ENCODE data around the gene RERGL.

Gene RERGL, protein sequence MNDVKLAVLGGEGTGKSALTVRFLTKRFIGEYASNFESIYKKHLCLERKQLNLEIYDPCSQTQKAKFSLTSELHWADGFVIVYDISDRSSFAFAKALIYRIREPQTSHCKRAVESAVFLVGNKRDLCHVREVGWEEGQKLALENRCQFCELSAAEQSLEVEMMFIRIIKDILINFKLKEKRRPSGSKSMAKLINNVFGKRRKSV

DNA sequence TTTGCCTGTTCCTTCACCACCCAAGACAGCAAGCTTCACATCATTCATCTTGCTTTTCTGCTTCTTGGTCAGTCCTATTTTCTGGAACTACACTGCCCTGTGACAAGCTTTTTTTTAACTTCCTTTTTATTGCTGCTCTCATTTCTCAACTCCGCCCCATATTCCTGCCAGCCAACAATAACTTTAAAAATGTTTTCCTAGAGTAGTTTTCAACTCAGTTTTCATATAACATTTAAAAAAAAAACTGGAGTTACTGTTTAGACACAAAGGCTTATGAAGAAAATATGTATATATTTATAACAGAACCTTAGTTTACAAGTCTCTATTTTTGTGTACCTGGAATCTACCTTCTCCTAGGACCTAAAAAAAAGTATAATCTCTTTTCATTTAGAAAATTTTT is at the start of gene RERGL:
TSS of gene RERGL (minus strand) at position 101 of the 400 bp plus-strand sequence. CDS start at position 48, 53 bp downstream.
- TF ChIP-seq GATA3 (IDR thresholded peaks at IDR 0.05; ENCODE audit: low read depth, low read length) (no peak), GATA2 (IDR thresholded peaks at IDR 0.05; ENCODE audit: low read depth, low read length) (no peak)

DNA sequence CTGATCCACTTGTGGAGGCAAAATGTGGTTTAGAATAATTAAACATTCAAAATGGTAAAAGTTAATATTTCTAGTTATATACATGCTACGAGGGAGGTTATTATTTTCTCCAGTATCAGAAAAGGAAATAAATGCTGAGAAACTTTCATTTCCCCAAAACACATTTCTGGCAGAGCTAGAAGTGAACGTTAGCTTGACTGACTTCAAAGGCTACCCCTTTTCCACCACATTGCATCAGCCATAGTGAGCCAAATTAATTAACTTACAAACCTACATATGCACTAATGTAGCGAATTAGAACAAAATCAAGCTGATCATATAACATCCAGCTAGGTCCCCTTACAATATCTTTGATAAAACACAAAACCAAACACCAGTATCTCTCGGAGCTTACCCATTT is 49.3 kb upstream of the RERGL start:
- TF ChIP-seq GATA2 (IDR thresholded peaks at IDR 0.05; ENCODE audit: low read depth, low read length) = no peak
- TF ChIP-seq GATA3 (IDR thresholded peaks at IDR 0.05; ENCODE audit: low read depth, low read length) = no peak

DNA sequence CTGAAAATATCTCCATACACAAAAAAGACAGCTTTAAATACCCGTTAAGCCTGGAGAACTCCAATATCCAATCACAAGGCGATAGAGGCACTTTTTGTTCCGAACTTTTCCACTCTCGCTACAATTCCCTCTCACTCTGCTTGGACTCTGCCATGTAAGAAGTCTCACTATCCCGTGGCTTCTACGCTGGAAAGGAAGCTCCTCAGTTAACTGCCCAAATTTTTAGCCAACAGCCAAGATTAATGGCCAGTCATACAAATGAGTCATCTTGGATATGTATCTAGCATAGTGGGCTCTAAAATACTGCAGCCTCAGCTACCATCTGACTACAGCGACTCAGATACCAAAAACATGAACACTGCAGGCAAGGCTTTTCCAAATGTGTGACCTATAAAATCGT is 45.5 kb upstream of the RERGL start:
- TF ChIP-seq GATA3 (IDR thresholded peaks at IDR 0.05; ENCODE audit: low read depth, low read length) (no peak), GATA2 (IDR thresholded peaks at IDR 0.05; ENCODE audit: low read depth, low read length) (no peak)

DNA sequence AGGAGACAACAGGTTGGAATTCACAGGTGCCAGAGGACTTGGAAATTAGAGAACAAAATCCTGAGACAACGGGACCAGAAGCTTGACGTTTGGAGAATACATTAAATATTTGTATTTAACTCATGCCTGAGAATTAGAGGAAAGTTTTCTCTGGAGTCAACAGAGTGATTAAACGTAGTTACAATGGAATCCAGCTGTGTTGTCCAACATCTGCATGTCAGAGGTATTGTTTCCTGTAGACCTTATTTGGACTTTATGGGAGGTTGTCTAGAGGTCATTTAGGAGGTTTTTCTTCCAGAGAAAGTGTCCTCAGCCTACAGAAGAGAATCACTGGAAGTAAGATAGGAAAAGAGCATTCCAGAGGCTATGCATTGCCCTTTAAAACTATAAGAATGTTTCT is 45.1 kb upstream of the RERGL start:
- TF ChIP-seq GATA2 (IDR thresholded peaks at IDR 0.05; ENCODE audit: low read depth, low read length) = no peak

DNA sequence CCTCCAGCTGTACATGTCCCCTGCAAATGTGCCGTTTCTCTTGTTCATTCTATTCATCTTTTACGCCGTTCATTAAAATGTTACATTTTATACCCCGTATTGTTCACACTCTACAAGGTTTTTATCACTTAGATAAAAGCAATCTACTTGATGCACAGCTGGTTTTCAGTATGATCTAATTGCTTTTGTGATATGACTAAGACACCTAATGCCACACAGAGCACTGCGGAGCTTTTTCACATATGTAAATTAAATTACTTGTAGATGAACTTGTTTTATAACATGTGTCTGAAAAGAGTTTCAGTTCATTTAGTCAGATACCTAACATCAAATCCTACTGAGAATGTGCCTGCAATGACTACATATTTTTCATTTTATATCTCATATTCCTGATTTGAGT is 40.9 kb upstream of the RERGL start:
- TF ChIP-seq GATA2 (IDR thresholded peaks at IDR 0.05; ENCODE audit: low read depth, low read length) = no peak

DNA sequence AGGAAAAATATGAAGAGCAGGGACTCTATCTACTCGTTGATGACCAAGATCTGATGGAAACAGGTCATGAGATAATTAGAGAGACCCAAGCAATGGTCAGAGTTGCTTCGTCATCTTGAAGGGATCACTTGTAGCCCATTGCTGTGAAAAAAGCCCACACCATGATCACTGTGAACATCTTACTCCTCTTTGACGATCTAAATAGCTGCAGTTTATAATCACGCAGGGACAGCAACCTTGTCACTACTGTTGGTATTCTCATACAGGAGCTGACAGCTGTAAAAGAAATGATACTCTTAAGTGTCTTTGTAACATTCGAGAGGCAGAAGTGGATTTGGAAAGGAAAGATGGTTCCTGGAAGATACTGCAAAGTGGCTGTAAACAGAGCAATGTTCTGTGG is 33.7 kb upstream of the RERGL start:
- TF ChIP-seq GATA3 (IDR thresholded peaks at IDR 0.05; ENCODE audit: low read depth, low read length) (no peak), GATA2 (IDR thresholded peaks at IDR 0.05; ENCODE audit: low read depth, low read length) (no peak)

DNA sequence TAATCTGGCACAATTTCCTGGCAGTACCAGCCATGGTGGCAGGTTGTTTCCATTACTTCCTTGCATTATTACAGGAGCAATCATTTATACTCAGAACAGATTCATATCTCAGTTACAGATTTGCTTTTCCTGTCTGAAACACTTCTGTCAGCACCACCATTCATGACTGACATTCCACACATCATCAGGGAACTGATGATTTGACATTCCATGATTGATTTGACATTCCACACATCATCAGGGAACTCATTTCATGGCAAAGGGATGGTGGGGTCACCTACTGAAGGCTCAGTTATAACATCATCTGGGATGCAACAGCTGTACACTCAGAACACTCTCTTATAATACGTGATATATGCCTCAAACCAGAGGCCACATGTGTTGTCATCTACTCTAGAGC is 30.9 kb upstream of the RERGL start:
- TF ChIP-seq GATA2 (IDR thresholded peaks at IDR 0.05; ENCODE audit: low read depth, low read length) = no peak
- TF ChIP-seq GATA3 (IDR thresholded peaks at IDR 0.05; ENCODE audit: low read depth, low read length) = no peak

DNA sequence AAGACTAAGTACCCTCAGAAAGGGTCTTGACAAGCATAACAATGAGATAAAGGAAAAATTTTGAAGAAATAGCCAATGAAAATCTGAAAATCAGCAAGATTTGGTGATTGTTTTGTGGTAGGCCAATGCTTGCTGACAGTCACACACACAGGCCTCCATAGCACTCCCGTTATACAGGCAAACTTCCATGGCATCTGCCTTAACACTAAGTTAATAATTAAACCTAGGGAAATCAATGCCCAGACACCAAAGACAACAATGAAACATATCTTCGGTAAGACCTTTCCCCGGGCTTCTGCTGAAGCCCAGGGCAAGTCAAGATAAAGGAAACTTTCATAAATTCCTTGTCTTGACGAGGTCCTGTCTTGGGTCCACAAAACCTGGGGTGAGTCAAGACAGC is 18.6 kb upstream of the RERGL start:
- no peak for TF ChIP-seq GATA3 (IDR thresholded peaks at IDR 0.05; ENCODE audit: low read depth, low read length)

DNA sequence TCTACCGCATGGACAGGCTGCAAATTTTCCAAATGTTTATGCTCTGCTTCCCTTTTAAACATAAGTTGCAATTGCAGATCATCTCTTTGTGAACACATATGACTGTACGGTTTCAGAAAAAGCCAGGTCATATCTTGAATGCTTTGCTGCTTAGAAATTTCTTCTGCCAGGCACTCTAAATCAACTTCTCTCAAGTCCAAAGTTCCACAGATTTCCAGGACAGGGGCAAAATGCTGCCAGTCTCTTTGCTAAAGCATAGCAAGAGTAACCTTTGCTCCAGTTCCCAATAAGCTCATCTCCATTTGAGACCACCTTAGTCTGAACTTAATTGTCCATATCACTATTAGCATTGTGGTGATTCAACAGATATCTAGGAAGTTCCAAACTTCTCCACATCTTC is 13.6 kb upstream of the RERGL start:
- TF ChIP-seq GATA2 (IDR thresholded peaks at IDR 0.05; ENCODE audit: low read depth, low read length) = no peak
- no peak for TF ChIP-seq GATA3 (IDR thresholded peaks at IDR 0.05; ENCODE audit: low read depth, low read length)

DNA sequence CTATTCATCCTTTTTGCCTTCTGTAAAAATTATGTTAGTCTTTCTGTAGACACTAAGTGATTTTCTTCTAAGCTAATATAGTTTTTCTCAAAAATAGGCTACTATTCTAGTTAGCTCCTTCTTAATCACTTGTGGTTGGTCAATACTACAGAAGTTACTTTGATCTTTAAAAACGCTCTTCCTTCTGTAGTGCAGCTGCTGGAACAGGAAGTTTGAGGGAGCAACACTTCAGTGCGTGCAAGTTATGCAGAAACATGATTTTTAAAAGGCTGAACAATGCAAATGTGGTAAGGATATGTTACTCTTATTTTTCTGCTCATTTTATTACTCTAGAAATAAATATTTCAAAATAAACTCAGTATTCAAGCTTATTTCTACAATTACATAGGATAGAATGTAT is 11.1 kb upstream of the RERGL start:
- no peak for TF ChIP-seq GATA2 (IDR thresholded peaks at IDR 0.05; ENCODE audit: low read depth, low read length)
- TF ChIP-seq GATA3 (IDR thresholded peaks at IDR 0.05; ENCODE audit: low read depth, low read length) = no peak

DNA sequence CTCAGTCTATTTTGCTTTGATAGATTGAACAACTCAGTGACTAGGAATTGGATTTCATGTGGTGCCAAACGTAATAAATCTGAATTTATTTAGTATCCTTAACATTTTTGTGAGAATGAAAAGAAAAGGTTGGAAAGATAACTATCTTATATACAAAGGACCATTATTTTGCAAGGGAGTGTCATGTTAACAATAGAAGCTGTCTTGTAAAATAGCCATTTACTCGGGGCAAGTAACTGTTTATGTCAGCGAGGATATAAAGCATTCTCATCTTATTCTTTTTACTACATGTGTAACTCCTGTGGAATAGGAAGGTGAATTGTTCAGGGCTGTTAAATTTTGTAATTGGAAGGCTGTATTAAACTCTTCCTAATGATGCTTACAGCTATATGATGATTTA is 5.9 kb downstream of the RERGL start:
- TF ChIP-seq GATA3 (IDR thresholded peaks at IDR 0.05; ENCODE audit: low read depth, low read length) (no peak), GATA2 (IDR thresholded peaks at IDR 0.05; ENCODE audit: low read depth, low read length) (no peak)

DNA sequence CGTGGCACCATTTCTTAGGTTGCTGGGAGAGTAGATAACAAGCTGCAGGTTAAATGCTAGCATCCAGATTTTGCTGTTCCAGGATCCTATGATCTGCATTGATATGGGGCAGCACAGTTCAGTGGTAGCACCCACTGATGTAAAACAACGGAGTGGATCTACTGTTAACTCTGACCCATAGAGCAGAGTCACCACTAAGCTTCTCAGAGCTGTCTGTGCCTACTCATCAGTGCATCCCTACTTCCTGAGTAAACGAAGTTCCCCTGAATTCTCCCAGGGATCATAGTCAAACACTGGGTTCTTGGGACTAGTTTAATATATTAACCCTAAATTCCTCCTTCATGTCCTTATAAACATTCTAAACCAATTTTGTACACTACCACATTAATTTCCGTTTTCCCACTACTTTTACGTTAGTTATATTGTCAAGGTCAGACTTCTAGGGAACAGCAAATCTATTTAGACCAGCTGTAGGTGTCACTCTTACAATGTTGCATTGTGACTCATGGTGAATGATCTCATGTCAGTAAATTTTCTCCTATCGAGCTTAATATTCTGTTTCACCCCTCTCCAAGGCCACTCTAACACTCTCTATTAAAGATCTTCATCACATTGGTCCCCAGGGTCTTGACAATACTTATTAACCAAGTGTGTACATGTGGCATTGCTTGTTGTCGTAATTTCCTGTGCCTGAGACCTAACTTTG is 10.3 kb downstream of the RERGL start:
- TF ChIP-seq GATA2 (IDR thresholded peaks at IDR 0.05; ENCODE audit: low read depth, low read length) (no peak), GATA3 (IDR thresholded peaks at IDR 0.05; ENCODE audit: low read depth, low read length) (no peak)

DNA sequence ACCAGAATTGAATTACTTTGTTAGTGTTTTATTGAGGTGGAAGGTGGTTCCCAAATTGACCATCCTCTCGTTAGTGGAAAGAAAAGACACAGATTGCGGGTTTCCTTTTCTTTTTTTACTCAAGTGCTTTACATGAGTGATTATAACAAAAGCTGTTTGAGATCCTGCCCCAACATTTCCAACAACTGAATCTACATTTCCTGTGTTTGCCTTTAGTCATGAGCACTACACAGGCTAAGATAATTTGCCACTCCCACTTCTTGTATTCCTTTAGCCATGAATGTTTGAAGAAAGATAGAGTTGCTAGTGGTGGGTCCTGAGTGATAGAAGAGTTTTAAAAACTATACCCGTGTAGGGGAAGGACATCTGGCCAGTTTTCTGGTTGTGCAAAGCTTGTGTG is 16.0 kb downstream of the RERGL start:
- TF ChIP-seq GATA3 (IDR thresholded peaks at IDR 0.05; ENCODE audit: low read depth, low read length) (no peak), GATA2 (IDR thresholded peaks at IDR 0.05; ENCODE audit: low read depth, low read length) (no peak)

DNA sequence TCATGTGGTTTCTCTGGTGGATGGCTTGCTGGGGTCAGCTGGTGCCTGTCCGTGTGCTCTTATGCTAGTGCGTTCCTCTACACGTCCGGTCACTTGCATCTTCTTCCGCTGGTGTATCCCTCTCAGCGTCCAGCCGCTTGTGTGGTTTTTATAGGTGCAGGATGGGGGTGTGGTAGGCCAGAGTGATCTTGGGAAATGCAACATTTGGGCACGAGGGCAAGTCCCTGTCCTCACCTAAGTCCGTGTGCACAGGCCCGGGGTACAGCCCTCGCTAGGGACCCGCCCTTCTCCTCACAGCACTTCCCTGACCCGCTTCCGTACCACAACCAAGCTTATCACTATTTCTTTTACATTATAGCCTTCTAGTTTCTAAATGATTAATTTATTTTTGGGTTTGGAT is 17.3 kb downstream of the RERGL start:
- no peak for TF ChIP-seq GATA2 (IDR thresholded peaks at IDR 0.05; ENCODE audit: low read depth, low read length)
- TF ChIP-seq GATA3 (IDR thresholded peaks at IDR 0.05; ENCODE audit: low read depth, low read length) = no peak

DNA sequence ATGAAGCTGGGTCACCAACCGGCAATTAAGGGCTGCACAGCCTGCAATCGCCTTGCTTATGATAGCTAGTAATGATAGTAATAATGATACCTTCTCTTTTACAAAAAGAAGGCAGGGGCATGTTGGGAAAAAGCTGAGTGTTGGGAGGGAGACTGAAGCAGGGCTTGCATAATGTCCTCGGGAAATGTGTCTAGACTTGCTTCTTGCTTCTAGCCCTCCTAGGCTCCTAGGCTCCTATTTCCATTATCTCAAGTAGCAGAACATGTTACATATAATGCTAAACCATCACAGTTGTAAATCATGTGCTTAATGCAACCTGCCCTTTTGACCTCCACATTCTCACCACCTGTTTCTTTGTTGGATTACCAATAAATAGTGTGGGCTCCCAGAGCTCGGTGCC is 18.7 kb downstream of the RERGL start:
- TF ChIP-seq GATA3 (IDR thresholded peaks at IDR 0.05; ENCODE audit: low read depth, low read length) (no peak), GATA2 (IDR thresholded peaks at IDR 0.05; ENCODE audit: low read depth, low read length) (no peak)

DNA sequence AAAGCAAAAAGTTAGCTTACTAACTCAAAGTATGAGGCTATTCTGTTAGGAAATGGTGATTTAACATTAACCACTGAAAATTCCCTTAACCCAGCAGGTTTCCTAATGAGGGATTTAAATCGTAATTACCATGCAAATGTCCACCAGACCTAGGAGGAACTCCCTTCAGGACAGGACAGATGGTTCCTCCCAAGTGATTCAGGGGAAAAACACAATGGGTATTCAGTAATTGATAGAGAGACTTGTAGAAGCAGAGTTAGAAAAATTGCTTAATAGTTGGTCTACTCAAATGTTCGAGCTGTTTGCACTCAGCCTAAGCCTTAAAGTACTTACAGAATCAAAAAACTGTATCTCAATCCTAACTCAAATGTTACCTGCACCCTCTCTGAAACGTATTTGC is 21.6 kb downstream of the RERGL start:
- TF ChIP-seq GATA3 (IDR thresholded peaks at IDR 0.05; ENCODE audit: low read depth, low read length) = no peak
- TF ChIP-seq GATA2 (IDR thresholded peaks at IDR 0.05; ENCODE audit: low read depth, low read length) = no peak
